Measurements from ENCODE around the gene PXN. TPM values are rescaled to one million over a fixed set of nuclear protein-coding genes. Genes with fewer than 3 reads are reported as not detected.
A peak's percentile ranks its signal among the peaks of the same experiment; 100 is the strongest.

Gene PXN
- total and polyA plus RNA-seq, 10 donors, result 22.3 to 161 (median 114) TPM

DNA sequence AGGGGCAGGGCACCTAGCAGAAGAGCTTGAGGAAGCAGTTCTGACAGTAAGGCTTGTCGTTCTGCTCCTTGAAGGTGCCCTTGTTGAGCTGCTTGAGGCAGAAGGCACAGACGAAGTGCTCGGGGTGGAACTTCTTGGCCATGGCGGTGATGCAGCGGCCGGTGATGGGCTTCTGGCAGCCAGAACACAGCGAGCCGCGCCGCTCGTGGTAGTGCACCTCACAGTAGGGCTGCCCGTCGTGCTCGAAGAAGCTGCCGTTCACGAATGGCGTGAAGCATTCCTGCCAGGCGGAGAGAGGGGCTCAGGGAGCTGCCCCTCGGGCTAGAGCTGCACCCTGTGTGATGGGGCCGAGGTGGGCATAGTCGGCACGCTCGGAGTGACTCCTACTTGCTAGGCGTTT is 53.2 kb downstream of the PXN start:
- Histone ChIP-seq H3K36me3 (peaks cover 0 to 89% (median 67%) of the 10 kb centered on the region in 6 donors), H3K27me3 (replicated peaks in 1 of 7) (no peaks in the 10 kb centered on the region), H3K9me3 (no peaks in the 10 kb centered on the region), H3K4me3 (no peak overlapping the region), H3K4me1 (peaks cover 0 to 26% (median 14%) of the 10 kb centered on the region in 6 donors), H3K27ac (no peak overlapping the region)
- WGBS, 5 donors, result 92 to 97% (median 95%) methylated on average over 11 to 24 of the region's 24 CpGs
- intact Hi-C loops (cut with DNase I; ENCODE audit: low total_unique reads), result loop anchor here (10.0 kb wide), 1 partner anchor 52 kb away; the partner anchor contains the start of gene PXN
- DNase-seq, result no peak
- peak in 2 of 3 donors; percentile 5 to 71 for TF ChIP-seq POLR2AphosphoS5 (IDR thresholded peaks at IDR 0.05)
- TF ChIP-seq, protein P1, sequence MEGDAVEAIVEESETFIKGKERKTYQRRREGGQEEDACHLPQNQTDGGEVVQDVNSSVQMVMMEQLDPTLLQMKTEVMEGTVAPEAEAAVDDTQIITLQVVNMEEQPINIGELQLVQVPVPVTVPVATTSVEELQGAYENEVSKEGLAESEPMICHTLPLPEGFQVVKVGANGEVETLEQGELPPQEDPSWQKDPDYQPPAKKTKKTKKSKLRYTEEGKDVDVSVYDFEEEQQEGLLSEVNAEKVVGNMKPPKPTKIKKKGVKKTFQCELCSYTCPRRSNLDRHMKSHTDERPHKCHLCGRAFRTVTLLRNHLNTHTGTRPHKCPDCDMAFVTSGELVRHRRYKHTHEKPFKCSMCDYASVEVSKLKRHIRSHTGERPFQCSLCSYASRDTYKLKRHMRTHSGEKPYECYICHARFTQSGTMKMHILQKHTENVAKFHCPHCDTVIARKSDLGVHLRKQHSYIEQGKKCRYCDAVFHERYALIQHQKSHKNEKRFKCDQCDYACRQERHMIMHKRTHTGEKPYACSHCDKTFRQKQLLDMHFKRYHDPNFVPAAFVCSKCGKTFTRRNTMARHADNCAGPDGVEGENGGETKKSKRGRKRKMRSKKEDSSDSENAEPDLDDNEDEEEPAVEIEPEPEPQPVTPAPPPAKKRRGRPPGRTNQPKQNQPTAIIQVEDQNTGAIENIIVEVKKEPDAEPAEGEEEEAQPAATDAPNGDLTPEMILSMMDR (IDR thresholded peaks at IDR 0.05 in 8 of 11, conservative IDR thresholded peaks at IDR 0.05 in 3 of 11), result no peak
- TF ChIP-seq POLR2A (IDR thresholded peaks at IDR 0.05), result no peak

GRCh38 chr12:120211904-120212283 is 53.6 kb downstream of the PXN start:
- no peak for DNase-seq
- Histone ChIP-seq H3K27ac (no peak overlapping the region), H3K36me3 (peaks cover 0 to 89% (median 71%) of the 10 kb centered on the region in 6 donors), H3K4me3 (no peak overlapping the region), H3K9me3 (no peaks in the 10 kb centered on the region), H3K27me3 (replicated peaks in 1 of 7) (no peaks in the 10 kb centered on the region), H3K4me1 (peaks cover 0 to 21% (median 10%) of the 10 kb centered on the region in 6 donors)
- intact Hi-C loops (cut with DNase I; ENCODE audit: low total_unique reads), result loop anchor here (10.0 kb wide), 1 partner anchor 53 kb away; the partner anchor contains the start of gene PXN
- 85 to 94% (median 94%) methylated on average over 9 of the region's 9 CpGs for WGBS, 5 donors
- TF ChIP-seq POLR2A (IDR thresholded peaks at IDR 0.05) (no peak), POLR2AphosphoS5 (IDR thresholded peaks at IDR 0.05) (peak in 1 of 3 donors; percentile 50)
- TF ChIP-seq, protein P1 (IDR thresholded peaks at IDR 0.05 in 8 of 11, conservative IDR thresholded peaks at IDR 0.05 in 3 of 11), result no peak

- H3K36me3 ChIP-seq, result peaks cover 0 to 89% (median 71%) of the 10 kb centered on the region in 6 donors
- no peaks in the 10 kb centered on the region for H3K27me3 ChIP-seq (replicated peaks in 1 of 7)
- no peak for DNase-seq
- H3K4me3 ChIP-seq, result no peak overlapping the region
- whole genome bisulfite sequencing, 5 donors, result 87 to 91% (median 88%) methylated on average over 12 of the region's 12 CpGs
- peaks cover 0 to 16% (median 8%) of the 10 kb centered on the region in 6 donors for H3K4me1 ChIP-seq
- TF ChIP-seq POLR2A (IDR thresholded peaks at IDR 0.05) (no peak), POLR2AphosphoS5 (IDR thresholded peaks at IDR 0.05) (no peak)
- TF ChIP-seq, protein P1 (IDR thresholded peaks at IDR 0.05 in 8 of 11, conservative IDR thresholded peaks at IDR 0.05 in 3 of 11), result no peak
- no peaks in the 10 kb centered on the region for H3K9me3 ChIP-seq
- intact Hi-C loops (cut with DNase I; ENCODE audit: low total_unique reads), result loop anchor here (10.0 kb wide), 1 partner anchor 53 kb away; the partner anchor contains the start of gene PXN
- H3K27ac ChIP-seq, result no peak overlapping the region
Measured at GRCh38 chr12:120211243-120211903, 54.2 kb downstream of the PXN start.

- H3K36me3 ChIP-seq, result peaks cover 0 to 77% (median 63%) of the 10 kb centered on the region in 6 donors
- peaks cover 0 to 1% (median 0%) of the 10 kb centered on the region in 6 donors for H3K4me1 ChIP-seq
- H3K4me3 ChIP-seq, result no peak overlapping the region
- H3K9me3 ChIP-seq, result no peaks in the 10 kb centered on the region
- no peak for DNase-seq
- 84 to 97% (median 95%) methylated on average over 13 of the region's 13 CpGs for WGBS, 5 donors
- no peaks in the 10 kb centered on the region for H3K27me3 ChIP-seq (replicated peaks in 1 of 7)
- intact Hi-C loops (cut with DNase I; ENCODE audit: low total_unique reads), result loop anchor here (10.0 kb wide), 1 partner anchor 55 kb away; the partner anchor contains the start of gene PXN
- TF ChIP-seq POLR2AphosphoS5 (IDR thresholded peaks at IDR 0.05), result peak; percentile 22 to 62 (median 38)
- TF ChIP-seq POLR2A (IDR thresholded peaks at IDR 0.05), result no peak
- TF ChIP-seq, protein P1 (IDR thresholded peaks at IDR 0.05 in 8 of 11, conservative IDR thresholded peaks at IDR 0.05 in 3 of 11), result no peak
- H3K27ac ChIP-seq, result no peak overlapping the region
Measured at GRCh38 chr12:120209851-120210250, 55.7 kb downstream of the PXN start.
